SK-N-SH treated with all-trans-retinoic acid at 6 μM for 48 hours (cell line): ENCODE data around the gene SOX5.

Experiments
- ATAC-seq: fragments of 200-7000 bp; cut with Tn5 transposase; 3 replicates; pipeline ENCODE4 v1.9.1; 2020; ENCODE audit warnings: mild to moderate bottlenecking, moderate library complexity
- BACH2 ChIP-seq: fragments of 250-450 bp; sonication (Bioruptor Pico); IDR thresholded peaks from 2 replicates; pipeline ENCODE4 v1.9.0; 2021; ENCODE audit warnings: mild to moderate bottlenecking, borderline replicate concordance
- CSDC2 ChIP-seq: fragments of 250-450 bp; sonication (Bioruptor Pico); IDR thresholded peaks from 2 replicates; pipeline ENCODE4 v1.5.0; 2020; ENCODE audit warnings: mild to moderate bottlenecking, moderate library complexity
- GLIS3 ChIP-seq: fragments of 250-450 bp; sonication (Bioruptor Pico); IDR thresholded peaks from 2 replicates; pipeline ENCODE4 v1.5.0; 2020; ENCODE audit warnings: mild to moderate bottlenecking, moderate library complexity
- ISL1 ChIP-seq: fragments of 250-450 bp; sonication (Bioruptor Pico); IDR thresholded peaks from 2 replicates; pipeline ENCODE4 v2.1.2; 2022; ENCODE audit warnings: mild to moderate bottlenecking, moderate library complexity
- OSR1 ChIP-seq: fragments of 250-450 bp; sonication (Bioruptor Pico); IDR thresholded peaks from 2 replicates; pipeline ENCODE4 v1.8.0; 2022; ENCODE audit warnings: moderate library complexity, mild to moderate bottlenecking, inconsistent platforms
- PPARA ChIP-seq: fragments of 250-450 bp; sonication (Bioruptor Pico); IDR thresholded peaks from 2 replicates; pipeline ENCODE4 v1.5.0; 2020; ENCODE audit warnings: mild to moderate bottlenecking, borderline replicate concordance
- RARB ChIP-seq: fragments of 250-450 bp; sonication (Bioruptor Pico); IDR thresholded peaks from 2 replicates; pipeline ENCODE4 v1.8.0; 2021; ENCODE audit warnings: mild to moderate bottlenecking, moderate library complexity
- SNAI2 ChIP-seq: fragments of 250-450 bp; sonication (Bioruptor Pico); IDR thresholded peaks from 2 replicates; pipeline ENCODE4 v1.5.0; 2020; ENCODE audit warnings: mild to moderate bottlenecking, moderate library complexity
- TCF4 ChIP-seq: fragments of 250-450 bp; sonication (Bioruptor Pico); IDR thresholded peaks from 2 replicates; pipeline ENCODE4 v1.8.0; 2021; ENCODE audit warnings: mild to moderate bottlenecking, moderate library complexity, borderline replicate concordance
- TOX ChIP-seq: fragments of 250-450 bp; sonication (Bioruptor Pico); IDR thresholded peaks from 2 replicates; pipeline ENCODE4 v1.8.0; 2021; ENCODE audit warnings: mild to moderate bottlenecking, moderate library complexity, borderline replicate concordance
- ZC3H10 ChIP-seq: fragments of 250-450 bp; sonication (Bioruptor Pico); IDR thresholded peaks from 2 replicates; pipeline ENCODE4 v1.5.1; 2021; ENCODE audit warnings: mild to moderate bottlenecking, moderate library complexity
- ZFP3 ChIP-seq: fragments of 250-450 bp; sonication (Bioruptor Pico); IDR thresholded peaks from 2 replicates; pipeline ENCODE4 v1.5.0; 2020; ENCODE audit warnings: mild to moderate bottlenecking, moderate library complexity
- ZFP30 ChIP-seq: fragments of 450-650 bp; formaldehyde crosslinking; IDR thresholded peaks from 2 replicates; pipeline ENCODE4 v1.5.0; 2022; ENCODE audit warnings: mild to moderate bottlenecking, moderate library complexity
- ZNF70 ChIP-seq: fragments of 450-650 bp; formaldehyde crosslinking; IDR thresholded peaks from 2 replicates; pipeline ENCODE4 v1.5.0; 2020; ENCODE audit warnings: mild to moderate bottlenecking, moderate library complexity
- TF ChIP-seq, protein P1 (sequence below): fragments of 250-450 bp; sonication (Bioruptor Pico); IDR thresholded peaks from 2 replicates; pipeline ENCODE4 v1.8.0; 2020; ENCODE audit warnings: mild to moderate bottlenecking, moderate library complexity, borderline replicate concordance
- TF ChIP-seq, protein P2 (sequence below): fragments of 250-450 bp; sonication (Bioruptor Pico); IDR thresholded peaks from 2 replicates; pipeline ENCODE4 v1.5.0; 2020; ENCODE audit warnings: mild to moderate bottlenecking, moderate library complexity
- TF ChIP-seq, protein P3 (sequence below): fragments of 250-450 bp; sonication (Bioruptor Pico); IDR thresholded peaks from 2 replicates; pipeline ENCODE4 v1.5.1; 2021; ENCODE audit warnings: mild to moderate bottlenecking, moderate library complexity
- TF ChIP-seq, protein P4 (sequence below): fragments of 250-450 bp; sonication (Bioruptor Pico); IDR thresholded peaks from 2 replicates; pipeline ENCODE4 v1.5.1; 2020; ENCODE audit warnings: low read depth, mild to moderate bottlenecking, moderate library complexity

SOX5 gene

DNA sequence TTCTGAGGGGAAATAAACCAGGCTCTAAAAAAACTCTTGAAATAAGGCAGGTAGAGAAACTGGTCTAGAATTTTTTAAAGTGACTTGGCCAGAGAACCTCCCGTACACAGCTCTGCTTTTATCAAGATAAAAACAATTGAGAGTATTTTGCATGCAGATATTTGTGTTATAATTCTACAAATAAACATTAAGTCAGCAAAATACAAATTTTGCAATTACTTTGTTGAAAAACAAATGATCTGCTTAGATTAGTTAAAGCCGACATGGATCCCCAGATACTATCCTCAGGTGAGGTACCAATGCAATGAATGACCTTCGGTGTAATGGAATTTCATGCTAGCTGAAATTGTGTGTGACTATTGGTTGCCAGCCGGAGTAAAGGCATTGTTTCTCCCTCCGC is 197.2 kb downstream of the SOX5 start:
- no peak for TF ChIP-seq PPARA (CRISPR knock-in tag)
- TF ChIP-seq SNAI2, result no peak
- TF ChIP-seq, protein P1, sequence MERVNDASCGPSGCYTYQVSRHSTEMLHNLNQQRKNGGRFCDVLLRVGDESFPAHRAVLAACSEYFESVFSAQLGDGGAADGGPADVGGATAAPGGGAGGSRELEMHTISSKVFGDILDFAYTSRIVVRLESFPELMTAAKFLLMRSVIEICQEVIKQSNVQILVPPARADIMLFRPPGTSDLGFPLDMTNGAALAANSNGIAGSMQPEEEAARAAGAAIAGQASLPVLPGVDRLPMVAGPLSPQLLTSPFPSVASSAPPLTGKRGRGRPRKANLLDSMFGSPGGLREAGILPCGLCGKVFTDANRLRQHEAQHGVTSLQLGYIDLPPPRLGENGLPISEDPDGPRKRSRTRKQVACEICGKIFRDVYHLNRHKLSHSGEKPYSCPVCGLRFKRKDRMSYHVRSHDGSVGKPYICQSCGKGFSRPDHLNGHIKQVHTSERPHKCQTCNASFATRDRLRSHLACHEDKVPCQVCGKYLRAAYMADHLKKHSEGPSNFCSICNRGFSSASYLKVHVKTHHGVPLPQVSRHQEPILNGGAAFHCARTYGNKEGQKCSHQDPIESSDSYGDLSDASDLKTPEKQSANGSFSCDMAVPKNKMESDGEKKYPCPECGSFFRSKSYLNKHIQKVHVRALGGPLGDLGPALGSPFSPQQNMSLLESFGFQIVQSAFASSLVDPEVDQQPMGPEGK (CRISPR knock-in tag), result no peak
- TF ChIP-seq GLIS3 (CRISPR knock-in tag), result no peak
- TF ChIP-seq, protein P2, sequence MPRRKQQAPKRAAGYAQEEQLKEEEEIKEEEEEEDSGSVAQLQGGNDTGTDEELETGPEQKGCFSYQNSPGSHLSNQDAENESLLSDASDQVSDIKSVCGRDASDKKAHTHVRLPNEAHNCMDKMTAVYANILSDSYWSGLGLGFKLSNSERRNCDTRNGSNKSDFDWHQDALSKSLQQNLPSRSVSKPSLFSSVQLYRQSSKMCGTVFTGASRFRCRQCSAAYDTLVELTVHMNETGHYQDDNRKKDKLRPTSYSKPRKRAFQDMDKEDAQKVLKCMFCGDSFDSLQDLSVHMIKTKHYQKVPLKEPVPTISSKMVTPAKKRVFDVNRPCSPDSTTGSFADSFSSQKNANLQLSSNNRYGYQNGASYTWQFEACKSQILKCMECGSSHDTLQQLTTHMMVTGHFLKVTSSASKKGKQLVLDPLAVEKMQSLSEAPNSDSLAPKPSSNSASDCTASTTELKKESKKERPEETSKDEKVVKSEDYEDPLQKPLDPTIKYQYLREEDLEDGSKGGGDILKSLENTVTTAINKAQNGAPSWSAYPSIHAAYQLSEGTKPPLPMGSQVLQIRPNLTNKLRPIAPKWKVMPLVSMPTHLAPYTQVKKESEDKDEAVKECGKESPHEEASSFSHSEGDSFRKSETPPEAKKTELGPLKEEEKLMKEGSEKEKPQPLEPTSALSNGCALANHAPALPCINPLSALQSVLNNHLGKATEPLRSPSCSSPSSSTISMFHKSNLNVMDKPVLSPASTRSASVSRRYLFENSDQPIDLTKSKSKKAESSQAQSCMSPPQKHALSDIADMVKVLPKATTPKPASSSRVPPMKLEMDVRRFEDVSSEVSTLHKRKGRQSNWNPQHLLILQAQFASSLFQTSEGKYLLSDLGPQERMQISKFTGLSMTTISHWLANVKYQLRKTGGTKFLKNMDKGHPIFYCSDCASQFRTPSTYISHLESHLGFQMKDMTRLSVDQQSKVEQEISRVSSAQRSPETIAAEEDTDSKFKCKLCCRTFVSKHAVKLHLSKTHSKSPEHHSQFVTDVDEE (CRISPR knock-in tag), result no peak
- no peak for TF ChIP-seq ISL1 (CRISPR knock-in tag)
- TF ChIP-seq CSDC2 (CRISPR knock-in tag), result no peak
- no peak for TF ChIP-seq TCF4 (CRISPR knock-in tag)
- ATAC-seq, result no peak

DNA sequence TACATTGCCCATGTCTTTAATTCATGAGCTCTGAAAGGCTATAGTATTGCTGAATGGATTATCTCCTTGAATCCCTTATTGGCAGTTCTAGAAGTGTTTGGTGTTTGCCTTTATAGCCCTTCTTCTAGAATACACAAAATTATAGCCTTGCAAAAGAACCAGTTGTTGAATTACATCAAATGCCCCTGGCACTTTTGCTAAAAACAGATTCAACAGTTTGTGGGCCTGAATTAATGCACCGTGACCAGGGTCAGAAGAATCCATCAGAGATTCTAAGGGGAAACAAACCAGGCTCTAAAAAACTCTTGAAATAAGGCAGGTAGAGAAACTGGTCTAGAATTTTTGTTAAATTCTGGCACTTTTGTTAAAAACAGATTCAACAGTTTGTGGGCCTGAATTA is 197.8 kb downstream of the SOX5 start:
- TF ChIP-seq, protein P1 (CRISPR knock-in tag), result no peak
- TF ChIP-seq ISL1 (CRISPR knock-in tag) (no peak), ZC3H10 (CRISPR knock-in tag) (no peak), TOX (CRISPR knock-in tag) (no peak), GLIS3 (CRISPR knock-in tag) (no peak), PPARA (CRISPR knock-in tag) (no peak), ZNF70 (CRISPR knock-in tag) (no peak)
- TF ChIP-seq, protein P3, sequence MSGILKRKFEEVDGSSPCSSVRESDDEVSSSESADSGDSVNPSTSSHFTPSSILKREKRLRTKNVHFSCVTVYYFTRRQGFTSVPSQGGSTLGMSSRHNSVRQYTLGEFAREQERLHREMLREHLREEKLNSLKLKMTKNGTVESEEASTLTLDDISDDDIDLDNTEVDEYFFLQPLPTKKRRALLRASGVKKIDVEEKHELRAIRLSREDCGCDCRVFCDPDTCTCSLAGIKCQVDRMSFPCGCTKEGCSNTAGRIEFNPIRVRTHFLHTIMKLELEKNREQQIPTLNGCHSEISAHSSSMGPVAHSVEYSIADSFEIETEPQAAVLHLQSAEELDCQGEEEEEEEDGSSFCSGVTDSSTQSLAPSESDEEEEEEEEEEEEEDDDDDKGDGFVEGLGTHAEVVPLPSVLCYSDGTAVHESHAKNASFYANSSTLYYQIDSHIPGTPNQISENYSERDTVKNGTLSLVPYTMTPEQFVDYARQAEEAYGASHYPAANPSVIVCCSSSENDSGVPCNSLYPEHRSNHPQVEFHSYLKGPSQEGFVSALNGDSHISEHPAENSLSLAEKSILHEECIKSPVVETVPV, result no peak
- ATAC-seq, result no peak

DNA sequence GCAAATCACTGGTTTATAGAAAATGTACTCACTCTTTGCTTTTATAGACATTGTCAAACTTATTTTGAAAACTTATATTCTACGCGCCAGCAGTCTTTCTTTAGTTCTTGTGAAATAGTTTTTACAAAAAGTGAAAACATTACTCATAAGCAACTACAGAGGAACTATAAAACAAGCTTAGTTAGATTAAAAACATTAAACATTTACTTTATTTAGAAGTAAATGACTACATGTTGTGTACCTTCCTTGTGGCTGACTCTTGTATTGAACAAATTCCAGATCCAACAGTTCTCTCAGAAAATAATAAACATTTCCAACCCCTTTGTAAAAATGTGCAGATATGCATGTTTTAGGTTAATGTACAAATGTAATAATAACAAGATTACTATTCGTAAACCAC is 198.5 kb downstream of the SOX5 start:
- ATAC-seq, result no peak
- TF ChIP-seq OSR1, result no peak
- TF ChIP-seq GLIS3 (CRISPR knock-in tag), result no peak
- no peak for TF ChIP-seq ZFP30 (CRISPR knock-in tag)
- no peak for TF ChIP-seq TCF4 (CRISPR knock-in tag)
- no peak for TF ChIP-seq BACH2 (CRISPR knock-in tag)

DNA sequence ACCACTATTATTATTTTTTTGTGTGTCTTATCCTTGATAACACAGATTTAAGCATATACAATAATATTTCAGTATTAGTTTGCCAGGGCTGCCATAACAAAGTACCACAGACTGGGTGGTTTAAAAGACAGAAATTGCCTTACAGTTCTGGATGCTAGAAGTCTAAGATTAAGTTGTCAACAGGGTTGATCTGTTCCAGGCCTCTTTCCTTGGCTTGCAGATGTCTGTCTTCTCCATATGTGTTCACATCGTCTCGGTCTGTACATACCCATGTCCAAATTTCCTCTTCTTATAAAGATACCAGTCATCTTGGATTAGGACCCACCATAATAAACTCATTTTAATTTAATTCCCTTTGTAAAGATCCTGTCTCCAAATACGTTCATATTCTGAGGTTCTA is 204.8 kb downstream of the SOX5 start:
- TF ChIP-seq RARB (no peak), ZFP3 (CRISPR knock-in tag) (no peak), TCF4 (CRISPR knock-in tag) (no peak)
- TF ChIP-seq, protein P1 (CRISPR knock-in tag), result no peak
- TF ChIP-seq, protein P4, sequence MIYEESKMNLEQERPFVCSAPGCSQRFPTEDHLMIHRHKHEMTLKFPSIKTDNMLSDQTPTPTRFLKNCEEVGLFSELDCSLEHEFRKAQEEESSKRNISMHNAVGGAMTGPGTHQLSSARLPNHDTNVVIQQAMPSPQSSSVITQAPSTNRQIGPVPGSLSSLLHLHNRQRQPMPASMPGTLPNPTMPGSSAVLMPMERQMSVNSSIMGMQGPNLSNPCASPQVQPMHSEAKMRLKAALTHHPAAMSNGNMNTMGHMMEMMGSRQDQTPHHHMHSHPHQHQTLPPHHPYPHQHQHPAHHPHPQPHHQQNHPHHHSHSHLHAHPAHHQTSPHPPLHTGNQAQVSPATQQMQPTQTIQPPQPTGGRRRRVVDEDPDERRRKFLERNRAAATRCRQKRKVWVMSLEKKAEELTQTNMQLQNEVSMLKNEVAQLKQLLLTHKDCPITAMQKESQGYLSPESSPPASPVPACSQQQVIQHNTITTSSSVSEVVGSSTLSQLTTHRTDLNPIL (CRISPR knock-in tag), result no peak
- ATAC-seq, result no peak
